Stimulated activated CD4-positive, alpha-beta T cell treated with anti-CD3 and anti-CD28 coated beads, Interleukin-12 subunit alpha, Interleukin-12 subunit beta, amount 100 ng/mL, for 48 hours (primary cell): ENCODE measurements around the gene COL13A1.

Experiments used
- DNase-seq, 3 donors: peaks; one replicate each; pipeline ENCODE4 v3.0.0-alpha.2; 2020; ENCODE audit warnings: low read depth in 2 of 3, low spot score in 1 of 3

The COL13A1 gene

DNA sequence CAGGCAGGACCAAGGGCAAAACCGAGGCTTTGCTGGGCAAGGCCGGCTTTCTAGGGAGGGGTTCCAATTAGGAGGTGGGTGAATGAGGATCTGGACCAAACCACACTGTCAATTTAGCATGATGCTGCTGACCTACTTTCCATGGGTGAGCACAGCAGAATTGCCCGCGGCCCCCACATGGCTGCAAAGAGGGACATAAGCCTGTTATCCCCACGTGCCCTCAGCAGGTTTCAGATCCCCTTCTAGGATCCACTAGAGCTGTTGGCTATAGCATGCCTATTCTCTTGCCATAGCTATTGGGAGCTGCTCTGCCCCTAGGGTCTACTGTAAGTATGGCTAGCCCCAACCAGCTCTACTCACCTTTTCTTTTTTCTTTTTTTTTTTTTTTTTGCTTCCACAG, 102.8 kb downstream of the COL13A1 start:
- DNase-seq: no peak

DNA sequence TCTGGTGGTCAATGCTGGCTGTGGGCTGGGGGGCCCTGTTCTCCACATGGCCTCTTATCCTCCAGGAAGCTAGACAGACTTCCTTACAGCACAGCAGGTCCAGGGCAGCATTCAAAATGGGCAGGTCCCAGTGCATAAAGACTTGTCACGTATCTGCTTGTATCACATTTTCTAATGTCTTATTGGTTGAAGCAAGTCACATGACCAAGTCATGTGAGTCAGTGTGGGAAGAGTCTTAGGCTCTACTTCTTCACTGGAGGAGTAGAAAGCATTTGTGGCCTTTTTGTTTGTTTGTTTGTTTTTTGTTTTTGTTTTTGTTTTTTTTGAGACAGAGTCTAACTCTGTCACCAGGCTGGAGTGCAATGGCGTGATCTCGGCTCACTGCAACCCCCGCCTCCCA, 104.7 kb downstream of the COL13A1 start:
- no peak for DNase-seq

DNA sequence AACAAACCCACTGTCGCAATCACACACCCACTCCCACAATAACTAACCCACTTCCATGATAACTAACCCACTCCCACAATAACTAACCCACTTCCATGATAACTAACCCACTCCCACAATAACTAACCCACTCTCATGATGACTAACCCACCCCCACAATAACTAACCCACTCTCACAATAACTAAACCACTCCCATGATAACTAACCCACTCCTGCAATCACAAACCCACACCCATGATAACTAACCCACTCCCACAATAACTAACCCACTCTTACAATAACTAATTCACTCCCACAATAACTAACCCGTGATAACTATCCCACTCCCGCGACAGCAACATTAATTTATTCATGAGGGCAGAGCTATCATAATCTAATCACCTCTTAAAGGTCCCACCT, 105.8 kb downstream of the COL13A1 start:
- DNase-seq: no peak

DNA sequence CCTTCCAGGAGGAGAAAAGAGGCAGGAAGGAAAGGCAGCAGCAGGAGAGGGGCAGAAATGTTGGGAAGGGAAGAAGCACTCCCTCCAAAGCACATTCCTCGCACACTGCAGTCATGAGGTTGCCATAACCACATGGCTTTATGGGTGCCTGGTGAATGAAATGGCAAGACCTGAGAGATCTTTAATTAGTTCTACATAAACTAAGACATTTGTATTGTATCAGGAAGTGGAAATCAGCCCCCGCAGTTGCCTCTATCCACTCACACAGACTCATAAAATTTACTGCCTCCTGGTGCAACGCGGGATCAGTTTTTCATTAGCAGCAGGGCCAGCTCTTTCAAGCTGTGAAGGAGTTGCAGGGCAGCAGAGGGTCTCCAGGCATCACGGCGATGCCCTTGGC, 106.4 kb downstream of the COL13A1 start:
- no peak for DNase-seq

DNA sequence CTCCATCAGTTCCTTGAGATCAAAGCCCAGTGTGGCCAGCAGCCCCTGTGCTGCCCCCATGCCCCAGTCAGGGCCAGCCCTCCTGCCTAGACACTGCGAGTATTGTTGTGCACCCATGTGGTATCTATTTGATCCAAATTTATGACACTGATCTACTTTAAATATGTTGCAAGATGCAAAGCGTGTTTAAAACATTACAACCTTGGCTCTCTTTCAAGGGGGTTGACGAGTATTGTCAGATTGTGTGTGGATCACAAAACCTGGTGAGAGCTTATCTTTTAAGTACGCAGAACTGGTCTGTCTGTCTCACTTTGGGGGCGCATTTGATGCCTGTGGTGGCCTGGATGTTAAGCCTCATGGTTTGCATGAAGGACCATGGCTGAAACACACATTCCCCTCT, 108.9 kb downstream of the COL13A1 start:
- DNase-seq: no peak

DNA sequence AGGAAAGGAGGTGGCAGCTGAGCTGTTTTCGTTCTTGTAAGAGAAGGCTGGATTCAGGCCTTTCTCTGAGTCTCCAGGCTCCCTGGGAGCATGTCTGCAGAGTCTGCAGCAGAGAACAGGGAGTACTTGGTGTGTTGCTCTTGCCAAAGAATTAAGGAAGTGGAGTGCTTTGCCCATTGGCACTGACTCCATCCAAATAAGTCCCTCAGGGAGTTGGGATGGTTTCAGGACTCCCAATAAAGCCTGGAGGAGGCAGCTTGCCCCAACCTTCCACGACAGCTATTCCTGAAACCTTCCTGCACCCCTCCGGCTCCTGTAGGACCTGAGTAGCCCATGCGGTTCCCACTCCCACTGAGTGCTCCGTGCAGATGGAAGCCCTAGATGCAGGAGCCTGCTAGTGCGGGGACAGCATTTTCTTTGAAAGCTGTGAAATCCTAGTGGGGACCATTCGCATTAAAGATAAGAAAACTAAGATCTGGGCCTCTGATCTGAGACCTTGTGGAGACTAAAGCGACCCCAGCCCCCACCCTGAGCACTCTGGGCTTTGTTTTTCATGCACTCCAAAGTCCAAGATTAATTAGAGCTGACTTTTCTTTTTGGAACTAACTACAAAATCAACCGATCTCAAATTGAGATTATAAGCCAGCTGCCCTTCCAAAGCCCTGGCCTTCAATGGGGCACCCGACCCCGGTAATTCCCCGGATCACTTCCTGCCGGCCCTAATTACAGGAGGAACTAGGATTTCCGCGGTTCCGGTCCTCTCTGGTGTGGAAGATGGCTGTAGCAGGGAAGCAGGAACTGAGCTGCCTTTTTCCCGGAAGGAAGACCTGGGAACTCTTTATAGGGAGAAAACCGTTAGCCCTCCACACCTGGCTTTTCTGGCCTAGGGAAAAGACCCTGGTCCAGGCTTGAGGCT, 110.2 kb downstream of the COL13A1 start:
- DNase-seq: no peak

DNA sequence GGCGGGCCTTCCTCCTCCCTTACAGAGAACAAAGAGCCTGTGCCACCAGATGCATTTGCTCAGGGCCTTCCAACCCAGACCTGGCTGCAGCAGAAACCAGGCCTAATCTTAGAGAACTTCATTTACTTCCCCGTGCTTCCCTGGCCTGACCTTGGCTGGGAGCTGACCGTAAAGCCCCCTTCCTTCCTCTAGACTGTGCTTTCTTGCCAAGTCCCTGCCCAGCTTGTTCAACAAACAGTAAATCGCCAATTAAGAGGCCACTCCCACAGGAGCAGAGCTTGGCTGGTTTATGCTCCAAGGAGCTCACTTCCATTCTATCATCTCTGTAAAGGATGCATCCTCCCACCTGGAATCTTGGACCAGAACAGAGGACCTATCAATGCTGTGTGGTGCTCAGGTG, 110.9 kb downstream of the COL13A1 start:
- DNase-seq: no peak

DNA sequence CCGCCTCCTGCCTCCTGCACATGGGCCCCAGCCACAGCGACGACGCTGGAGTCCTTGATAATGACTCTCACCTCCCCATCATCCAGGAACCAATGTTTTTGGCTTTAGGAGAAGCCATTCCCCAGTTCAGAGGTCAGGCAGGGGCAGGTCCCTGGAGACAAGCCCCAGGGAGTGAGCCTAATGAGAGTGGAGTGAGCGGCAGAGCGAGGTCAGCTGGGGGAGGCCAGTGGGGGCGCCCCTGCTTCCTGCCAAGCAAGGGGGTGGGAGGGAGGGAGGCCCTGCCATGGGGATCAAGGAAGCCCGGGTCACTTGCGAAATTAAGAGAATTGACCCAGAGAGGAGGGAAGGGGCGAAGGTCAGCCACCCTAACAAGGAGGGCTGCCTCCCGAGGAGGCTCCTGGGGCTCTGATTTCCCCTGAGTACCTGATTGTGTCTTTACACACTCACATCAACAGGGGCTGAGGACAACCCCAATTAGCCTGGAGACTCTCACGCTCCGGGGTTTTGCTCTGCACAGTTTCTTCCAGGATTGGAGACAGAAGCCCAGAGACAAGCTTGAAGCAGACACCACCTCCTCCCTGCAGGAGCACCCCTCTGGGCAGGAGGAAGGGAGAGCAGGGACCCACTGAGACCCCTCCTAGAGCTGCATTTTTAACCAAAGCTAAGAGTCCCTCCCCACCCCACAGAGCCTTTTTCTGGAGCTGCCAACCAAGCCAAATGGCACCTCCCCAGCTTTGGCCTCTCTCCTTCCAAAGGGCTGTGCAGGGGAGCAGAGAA, 112.1 kb downstream of the COL13A1 start:
- no peak for DNase-seq

DNA sequence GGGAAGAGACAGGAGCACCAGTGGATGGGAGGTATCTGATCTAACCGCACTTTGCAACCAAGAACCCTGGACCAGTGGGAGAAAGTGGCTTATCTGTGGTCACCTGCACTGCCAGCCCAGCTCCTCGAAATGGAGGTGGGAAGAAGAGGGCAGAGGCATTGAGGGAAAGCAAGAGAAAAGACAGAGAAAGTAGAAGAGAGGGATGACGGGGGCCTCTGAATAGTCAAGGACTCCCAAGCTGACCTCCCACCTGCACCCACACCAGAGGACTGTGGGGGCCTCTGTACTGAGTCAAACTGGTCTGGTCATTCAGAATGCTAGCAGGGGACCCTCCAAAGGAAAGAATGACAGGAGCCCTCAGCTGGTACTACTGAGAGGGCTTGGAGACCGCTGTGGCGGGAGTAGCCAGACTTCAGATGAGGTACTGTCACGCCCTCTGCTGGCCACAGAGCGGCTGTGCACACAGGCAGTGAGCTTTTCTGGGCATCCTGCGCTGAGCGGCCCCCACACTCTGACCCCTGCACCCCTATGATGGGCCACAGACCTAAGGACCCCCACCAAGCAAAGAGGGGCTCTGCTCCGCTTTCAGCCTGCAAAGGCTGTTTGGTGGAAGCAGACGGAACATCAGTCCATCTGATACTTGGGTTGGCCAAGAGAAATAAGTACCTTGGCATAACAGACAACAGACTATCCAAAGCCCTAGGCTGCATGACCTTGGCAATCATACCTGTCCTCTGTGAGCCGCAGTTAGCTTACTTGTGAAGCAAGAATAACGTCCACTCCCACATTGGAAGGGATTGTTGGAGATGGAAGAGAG, 112.9 kb downstream of the COL13A1 start:
- DNase-seq: peak; percentile 16 to 55 (median 44)

DNA sequence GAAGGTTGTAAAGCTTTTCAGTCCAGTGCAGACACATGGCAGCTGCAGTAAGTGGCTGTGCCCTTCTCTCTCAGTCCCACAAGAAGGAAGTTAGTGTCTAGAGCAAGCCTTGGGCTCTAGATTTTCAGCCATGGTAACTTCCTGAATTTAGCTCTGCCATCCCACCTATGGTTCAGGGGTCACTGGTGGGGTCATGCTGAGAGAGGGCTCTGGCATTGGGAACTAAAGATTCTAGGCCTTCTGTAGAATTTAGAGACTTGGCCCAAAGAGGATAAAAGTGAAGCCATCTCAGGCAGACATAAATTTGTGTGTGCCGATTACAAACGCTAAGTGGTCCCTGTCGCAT, 113.5 kb downstream of the COL13A1 start:
- no peak for DNase-seq

DNA sequence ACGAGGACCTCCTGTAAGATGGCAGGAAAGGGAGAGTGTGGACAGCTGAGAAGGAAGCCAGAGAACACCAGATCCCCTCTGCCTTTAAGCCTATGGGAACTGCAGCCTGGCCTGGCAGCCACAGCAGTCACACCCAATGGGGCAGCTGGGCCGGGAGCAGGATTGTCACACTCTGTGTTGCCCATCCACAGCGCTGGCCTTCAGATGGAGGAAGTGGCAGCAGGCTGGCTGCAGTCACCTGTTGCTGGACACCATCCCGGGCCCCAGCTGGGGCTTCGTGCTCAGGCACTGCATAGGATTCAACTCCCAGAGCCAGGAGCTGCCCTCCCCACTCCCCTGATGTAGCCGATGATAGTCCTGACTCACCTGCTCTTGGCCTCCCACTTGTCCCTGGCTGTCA, 114.4 kb downstream of the COL13A1 start:
- DNase-seq: no peak

DNA sequence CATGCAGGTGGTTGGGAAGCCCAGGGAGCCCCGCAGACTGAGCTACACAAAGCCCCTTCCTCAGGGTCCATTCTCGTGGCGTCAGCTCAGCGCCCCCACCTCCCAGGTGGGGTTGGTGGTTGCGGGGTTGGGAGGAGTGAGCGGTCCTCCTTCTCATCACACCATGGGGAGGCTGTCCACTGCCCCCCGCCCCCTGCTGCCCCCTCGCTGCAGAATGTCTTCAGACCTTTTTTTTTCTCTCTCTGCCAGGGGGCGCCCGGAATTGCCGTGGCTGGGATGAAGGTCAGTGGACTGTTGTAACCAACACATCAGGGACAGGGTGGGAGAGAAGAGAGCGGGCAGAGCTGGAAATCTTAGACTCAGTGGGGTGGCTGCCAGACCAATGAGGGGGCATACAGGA, 116.3 kb downstream of the COL13A1 start:
- no peak for DNase-seq

DNA sequence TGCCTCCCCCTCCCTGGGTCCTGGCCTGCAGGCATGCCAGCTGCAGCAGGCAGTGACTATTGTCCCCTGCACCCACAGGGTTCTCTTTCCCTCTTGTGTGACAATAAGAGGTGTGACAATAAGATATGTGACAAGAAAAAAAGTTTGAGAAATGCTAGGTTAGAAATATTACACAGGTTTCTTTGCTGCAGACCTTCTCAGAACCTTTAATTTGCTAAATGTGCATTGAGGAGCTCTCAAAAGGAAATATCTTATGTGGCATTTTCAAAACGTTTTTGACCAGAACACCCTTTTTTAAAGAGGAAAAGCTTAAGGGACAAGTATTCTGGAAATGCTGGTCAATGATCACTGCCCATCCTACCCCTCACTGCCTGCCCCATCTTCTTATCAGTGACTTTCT, 117.5 kb downstream of the COL13A1 start:
- no peak for DNase-seq

DNA sequence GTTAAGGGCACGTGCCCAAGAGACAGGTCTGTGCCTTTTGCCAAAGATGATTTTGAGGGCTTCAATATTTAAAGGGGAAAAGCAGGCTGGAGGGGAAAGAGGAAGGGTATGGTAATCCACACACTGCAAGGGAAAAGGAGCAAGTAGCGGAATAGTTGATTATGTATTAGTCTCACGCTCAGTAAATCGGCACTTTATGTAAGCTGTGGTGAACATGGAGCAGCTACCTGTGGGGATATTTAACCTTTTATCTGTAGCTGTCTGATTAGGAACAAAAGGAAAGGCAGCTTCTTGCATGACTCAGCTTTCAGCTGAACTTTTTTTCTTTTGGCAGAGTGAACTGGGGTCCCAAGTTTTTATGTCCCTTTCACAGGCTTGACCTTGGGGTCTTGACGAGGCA, 123.4 kb downstream of the COL13A1 start:
- no peak for DNase-seq

DNA sequence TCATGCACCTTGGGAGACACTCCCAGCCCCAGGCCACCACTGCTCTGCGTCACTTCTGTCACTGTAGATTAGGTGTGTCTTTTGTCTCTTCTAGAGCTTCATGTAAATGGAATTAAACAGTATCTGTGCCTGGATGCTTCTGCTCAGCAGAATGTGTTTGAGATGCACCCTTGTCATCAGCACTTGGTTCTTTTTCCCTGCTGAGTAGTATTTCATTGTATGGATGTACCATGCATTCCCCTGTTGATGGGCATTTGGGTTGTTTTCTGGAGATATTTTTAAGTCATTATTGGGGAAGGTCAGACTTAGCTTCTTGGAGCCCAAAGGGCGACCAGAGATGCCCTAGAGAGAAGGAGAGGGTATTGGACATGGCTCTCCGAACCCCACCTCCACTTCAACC, 126.6 kb downstream of the COL13A1 start:
- no peak for DNase-seq

DNA sequence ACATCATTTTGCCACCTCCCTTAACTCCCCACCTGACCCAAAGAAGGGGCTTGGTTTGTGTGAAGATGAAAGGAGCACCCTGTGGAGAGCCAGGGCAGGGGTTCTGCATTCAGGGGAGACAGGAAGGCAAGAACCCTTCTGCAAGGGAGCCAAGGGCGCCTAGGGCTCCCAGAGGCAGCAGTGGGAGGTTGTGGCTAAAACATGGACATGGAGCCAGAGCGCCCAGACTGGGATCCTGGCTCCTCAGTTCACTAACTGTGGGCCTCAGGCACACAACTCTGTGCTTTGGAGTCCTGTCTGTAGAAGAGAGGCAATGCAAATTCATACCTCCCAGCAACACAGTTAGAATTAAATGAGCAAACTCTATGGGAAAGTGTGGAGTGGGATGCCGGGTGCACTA, 127.9 kb downstream of the COL13A1 start:
- no peak for DNase-seq

DNA sequence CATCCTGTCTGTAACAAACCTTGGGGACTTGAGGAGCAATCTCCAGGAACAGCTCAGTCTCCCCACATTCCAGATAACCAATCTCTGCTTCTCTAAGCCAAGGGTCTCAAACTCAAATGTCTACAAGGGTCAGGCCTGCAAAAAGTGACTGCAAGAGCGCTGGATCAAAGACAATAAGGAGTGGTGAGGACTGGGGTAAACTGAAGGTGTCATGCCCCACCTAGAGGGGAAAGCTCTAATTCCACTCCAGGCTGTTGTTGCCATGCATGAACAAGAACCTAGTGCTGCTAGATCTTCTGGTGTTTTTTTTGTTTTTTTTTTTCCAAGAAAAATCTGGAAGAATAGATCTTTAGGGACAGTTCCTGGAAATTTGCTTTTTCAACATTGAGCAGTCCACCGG, 133.1 kb downstream of the COL13A1 start:
- no peak for DNase-seq

DNA sequence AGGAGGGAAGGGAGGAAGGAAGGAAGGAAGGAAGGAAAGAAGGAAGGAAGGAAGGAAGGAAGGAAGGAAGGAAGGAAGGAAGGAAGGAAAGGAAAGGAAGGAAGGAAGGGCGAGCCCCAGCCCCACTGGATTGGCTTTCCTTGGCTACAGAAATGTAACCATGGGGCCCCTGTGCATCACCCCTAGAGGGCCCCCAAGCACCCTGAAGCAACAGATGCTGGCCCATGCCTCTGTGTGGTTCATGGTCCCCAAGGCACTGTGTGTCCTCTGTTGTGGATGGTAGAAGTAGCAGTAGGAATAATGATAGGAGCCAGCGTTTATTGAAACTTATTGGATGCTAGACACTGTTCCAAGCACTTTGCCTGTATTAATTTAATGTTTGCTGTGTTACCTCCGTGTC, 134.4 kb downstream of the COL13A1 start:
- no peak for DNase-seq

DNA sequence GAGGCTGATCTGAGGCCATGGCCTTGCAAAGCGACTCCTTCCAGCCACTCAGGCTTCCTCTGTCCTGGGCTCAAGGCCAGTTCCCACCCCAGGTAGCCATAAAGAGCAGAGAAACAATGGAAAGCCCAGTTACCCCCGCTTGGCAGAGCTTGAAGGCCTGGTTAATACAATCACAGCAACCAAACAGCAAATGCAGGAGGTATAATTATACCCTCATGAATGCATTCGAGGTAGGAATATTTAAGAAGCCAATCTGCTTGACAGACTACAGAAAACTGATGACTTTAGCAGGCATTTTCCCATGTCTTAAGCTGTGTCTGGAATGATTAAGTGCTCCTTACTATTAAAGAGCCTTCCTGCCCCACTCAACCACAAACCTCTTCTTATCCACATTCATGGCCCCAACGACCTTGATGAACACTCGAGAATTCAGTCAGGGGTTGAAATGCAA, 136.9 kb downstream of the COL13A1 start:
- DNase-seq: no peak

DNA sequence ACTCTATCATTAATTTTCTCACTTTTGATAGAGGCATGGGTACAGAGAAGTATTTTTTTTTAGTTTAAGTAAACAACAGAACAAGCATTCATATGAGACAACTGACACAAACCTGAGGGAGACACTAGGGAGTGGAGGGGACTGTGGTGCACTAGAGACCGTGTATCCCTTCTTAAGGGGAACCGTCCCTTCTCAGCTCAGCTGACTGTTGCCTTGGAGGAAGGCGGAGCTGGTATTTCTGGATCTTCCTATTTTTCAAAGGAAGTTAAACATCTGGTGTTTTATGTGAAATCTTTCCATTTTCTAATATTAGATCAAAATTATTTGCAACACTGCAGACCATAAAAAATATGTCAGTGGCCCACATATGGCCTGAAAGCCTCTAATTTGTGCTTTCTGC, 137.4 kb downstream of the COL13A1 start:
- no peak for DNase-seq

DNA sequence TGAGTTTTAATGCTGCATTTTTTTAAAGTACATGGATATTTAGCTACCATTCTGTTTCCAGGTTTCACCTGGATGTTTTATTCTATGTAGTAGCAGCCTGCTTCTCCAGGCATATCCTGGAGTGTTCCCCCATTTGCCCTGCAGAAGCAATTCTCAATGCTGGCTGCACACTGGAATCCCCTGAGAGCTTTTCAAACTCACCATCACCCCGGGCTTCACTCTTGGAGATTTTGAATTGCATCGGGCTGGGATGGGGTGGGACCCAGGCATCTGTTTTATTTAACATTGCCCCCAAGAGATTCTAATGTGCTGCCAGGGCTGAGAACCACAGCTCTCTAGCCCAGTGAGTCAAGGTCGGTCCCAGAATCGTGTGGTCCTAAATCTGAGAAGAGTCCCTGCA, 137.8 kb downstream of the COL13A1 start:
- DNase-seq: no peak

DNA sequence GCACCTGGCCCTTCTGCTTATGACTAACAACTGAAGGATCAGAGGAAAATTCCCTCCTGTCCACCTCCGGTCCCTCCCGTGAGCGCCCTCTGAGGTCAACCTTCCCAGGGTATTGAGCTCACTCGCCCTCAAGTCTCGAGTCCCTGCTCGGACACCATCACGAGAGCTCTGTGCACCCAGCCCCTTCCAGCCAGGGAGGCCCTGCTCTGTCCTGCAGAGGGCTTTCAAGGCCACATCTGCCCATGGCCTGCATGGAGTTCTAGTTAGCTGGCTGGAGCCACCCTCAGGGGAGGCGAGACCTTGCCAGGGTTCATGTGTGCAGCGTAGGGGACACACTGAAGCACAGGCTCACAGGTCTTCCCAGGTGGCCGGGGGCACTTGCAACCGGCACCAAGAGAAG, 140.0 kb downstream of the COL13A1 start:
- no peak for DNase-seq
